K562 treated with DMSO at 1 percent for 48 hours (cell line): ENCODE data around the gene TMEM243. TPM values are rescaled to one million over a fixed set of nuclear protein-coding genes. Genes with fewer than 3 reads are reported as not detected.

Experiments used
- total RNA-seq: library from RNA; unstranded; fragments of 300-600 nt; gene quantifications from 2 replicates; pipeline ENCODE4 v1.2.3, GENCODE V29; 2022; ENCODE audit warnings: low replicate concordance; ENCODE audit errors: extremely low read depth

The TMEM243 gene, protein sequence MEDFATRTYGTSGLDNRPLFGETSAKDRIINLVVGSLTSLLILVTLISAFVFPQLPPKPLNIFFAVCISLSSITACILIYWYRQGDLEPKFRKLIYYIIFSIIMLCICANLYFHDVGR
- not detected in 2 replicates for total RNA-seq

DNA sequence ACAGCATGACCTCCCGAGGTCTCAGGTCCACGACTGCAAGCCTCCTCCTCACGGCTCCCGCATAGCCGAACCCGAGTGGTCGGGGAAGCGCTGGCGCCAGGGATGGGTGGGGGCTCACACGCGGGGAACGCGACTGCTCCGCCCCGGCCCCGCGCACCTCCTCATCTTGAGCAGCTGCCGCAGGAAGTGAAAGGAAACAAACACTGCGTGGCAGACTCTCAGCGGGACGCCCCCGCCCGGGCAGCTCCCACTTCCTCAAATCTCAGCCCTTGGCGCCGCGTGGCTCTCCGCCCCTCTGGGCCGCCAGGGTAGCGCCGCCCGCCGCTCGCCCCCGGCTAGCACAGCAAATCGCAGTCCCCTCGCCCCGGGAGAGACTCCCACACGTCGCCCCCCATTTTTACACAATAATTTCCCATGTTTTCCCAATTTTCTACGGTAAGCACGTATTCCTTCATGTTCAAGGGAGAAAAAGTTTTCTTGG is at the start of gene TMEM243:
Gene TMEM243, minus strand, starts transcription at position 188 of the 481 bp plus-strand sequence. CDS start 229 bp downstream, outside the sequence.

DNA sequence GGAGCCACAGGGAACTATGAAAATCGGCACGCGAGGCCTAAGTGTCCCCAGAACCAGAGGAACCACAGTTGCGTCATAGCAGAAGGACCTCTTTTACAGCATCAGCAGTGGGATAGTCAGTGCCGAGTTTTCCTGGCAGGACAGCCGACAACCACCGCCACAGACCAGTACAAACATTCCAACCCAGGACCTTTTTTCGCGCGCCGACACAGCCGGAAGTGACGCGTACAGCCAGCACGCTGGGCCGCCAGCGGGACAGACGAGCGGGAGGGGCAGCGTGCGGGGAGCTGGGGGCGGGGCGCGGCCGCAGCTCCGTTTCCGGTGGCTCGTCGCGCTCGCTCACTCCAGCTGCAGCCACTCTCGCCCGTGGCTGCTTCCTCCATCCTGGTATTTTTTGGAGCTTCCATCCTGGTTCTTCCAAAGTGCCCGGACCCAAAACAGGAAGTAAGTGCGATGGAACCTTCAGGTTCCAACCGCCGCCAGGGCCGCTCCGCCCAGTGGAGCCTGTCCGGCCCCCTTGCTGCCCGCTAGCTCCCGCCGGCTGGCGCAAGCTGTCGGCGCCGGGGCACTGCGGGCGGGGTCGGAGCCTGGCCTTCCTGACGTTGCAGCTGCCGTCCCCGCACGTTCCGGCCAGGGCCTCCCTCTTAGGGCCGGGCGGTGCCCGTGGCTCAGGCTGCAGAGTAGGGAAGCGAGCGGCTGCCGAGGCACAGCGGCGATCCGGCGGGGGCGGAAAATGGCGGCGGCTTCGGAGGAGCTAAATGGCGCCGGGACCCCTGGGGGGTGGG is 67.2 kb downstream of the TMEM243 start, which contains the start of gene DMTF1:
Gene DMTF1, plus strand, starts transcription at position 342 of the 785 bp plus-strand sequence. CDS start 12,489 bp downstream, outside the sequence.

Other genes with a start within 250 kb of the TMEM243 start
- not detected in 2 replicates for gene ELAPOR2, start 160.1 kb downstream of the TMEM243 start, total RNA-seq
- gene DMTF1, start 67.3 kb downstream of the TMEM243 start, total RNA-seq, result not detected in 2 replicates
- gene CROT, start 125.9 kb upstream of the TMEM243 start, total RNA-seq, result not detected in 2 replicates